GOT3 (cell line): ENCODE data around the gene TRDN.

Experiments used
- DNase-seq: peaks from one replicate; lab custom pipeline; 2025; ENCODE audit warnings: mixed read lengths; lab: John Stamatoyannopoulos, UW

The TRDN gene

DNA sequence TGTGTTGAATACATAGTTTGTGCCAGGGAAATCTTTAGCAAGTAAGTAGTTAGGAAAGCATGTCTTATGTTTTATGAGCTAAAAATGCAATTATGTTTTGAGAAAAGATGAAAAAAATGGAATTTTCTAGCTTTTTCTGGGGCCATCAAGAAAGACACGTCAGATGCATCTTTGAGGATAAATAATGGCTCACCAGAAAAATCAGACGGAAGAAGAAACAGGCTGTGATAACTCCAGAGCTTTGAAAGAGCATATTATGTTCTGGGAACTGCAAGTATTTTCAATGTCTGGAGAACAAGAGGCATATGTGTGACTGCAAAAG, 467.0 kb downstream of the TRDN start:
- no peak for DNase-seq

DNA sequence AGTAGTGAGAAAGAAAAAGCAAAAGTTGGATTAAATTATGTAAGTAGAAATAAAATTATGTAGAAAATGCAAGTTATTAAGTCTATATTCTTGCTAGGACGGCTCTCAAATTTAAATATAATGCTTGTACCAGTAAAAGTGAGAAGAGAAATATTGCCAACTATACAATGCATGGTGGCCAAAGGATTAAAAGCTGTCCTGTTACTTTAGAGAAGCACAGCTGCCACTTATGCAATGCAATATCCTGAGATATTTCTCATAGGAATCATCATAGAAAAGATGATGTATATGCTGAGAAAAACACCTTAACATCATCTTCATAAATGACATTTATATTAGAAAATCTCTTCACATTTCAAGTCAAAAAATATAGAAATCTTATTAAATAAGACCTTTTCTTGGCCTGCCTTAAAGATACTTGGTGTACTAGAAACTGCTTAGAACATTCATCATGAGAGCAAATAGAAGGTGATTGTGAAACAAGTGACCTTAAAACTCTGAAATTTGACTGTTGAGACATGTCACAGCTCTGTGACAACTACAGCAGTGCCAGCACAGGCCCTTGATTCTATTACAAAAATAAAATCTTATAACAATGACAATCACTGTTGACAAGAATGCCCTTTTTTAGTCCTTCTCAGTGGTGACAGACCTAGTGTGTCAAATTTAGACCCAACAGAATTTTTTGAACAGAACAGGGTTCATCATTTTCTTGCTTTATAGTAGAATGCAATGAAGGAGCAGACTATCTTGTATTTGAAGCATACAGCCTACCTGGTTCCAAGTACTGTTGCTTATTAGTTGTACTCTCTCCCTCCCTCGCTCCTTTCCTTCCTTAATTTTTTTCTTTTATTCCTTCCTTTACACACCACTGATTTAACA, 467.6 kb downstream of the TRDN start:
- DNase-seq = no peak

DNA sequence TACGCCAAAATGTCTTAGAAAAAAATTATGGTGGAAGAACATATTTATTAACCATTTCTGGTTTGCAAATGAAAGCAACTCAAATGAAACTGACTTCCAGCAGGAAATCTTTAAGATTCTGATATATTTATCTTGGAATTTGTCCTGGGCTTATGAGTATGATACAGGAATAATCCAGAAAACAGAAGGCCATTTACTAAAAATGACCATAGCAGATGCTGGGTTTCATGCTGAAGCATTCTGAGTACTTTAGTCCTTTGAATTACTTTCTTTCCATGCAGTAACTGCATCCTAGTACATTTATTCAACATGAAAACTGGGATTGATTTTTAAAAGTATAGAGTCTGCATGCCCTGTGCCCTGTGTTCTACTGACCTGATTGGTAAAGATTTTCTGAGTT, 468.3 kb downstream of the TRDN start:
- no peak for DNase-seq
